GOT3 (cell line): ENCODE data around the gene ACOX1.
"Not testable (repeated sequence)": the region's sequence is repeated elsewhere in the genome, so short reads cannot be mapped to it uniquely, and the experiment has no call there.

Source experiments
- DNase-seq: peaks from one replicate; lab custom pipeline; 2025; ENCODE audit warnings: mixed read lengths; lab: John Stamatoyannopoulos, UW

Gene ACOX1

GRCh38 chr17:75981019-75981615 is 2.2 kb upstream of the ACOX1 start:
- no peak for DNase-seq

GRCh38 chr17:75980188-75981018 is 1.4 kb upstream of the ACOX1 start:
- DNase-seq, result no peak

- no peak for DNase-seq
These were observed 780 bp upstream of the ACOX1 start for GRCh38 chr17:75979705-75980187.

GRCh38 chr17:75976175-75976848 is 2.7 kb downstream of the ACOX1 start:
- DNase-seq, result no peak

- no peak for DNase-seq
These were observed 3.2 kb downstream of the ACOX1 start for GRCh38 chr17:75975757-75976174.

GRCh38 chr17:75975187-75975586 is 3.8 kb downstream of the ACOX1 start:
- DNase-seq, result not testable (repeated sequence)

- DNase-seq, result no peak
These were observed 8.3 kb downstream of the ACOX1 start for GRCh38 chr17:75970626-75971025.

- no peak for DNase-seq
These were observed 8.9 kb downstream of the ACOX1 start for GRCh38 chr17:75970011-75970523.

- DNase-seq, result not testable (repeated sequence)
These were observed 9.9 kb downstream of the ACOX1 start for GRCh38 chr17:75969044-75969443.

- no peak for DNase-seq
These were observed 13.5 kb downstream of the ACOX1 start for GRCh38 chr17:75965468-75965867.

- no peak for DNase-seq
These were observed 19.0 kb downstream of the ACOX1 start for GRCh38 chr17:75959839-75960511.

GRCh38 chr17:75959051-75959838 is 19.7 kb downstream of the ACOX1 start:
- no peak for DNase-seq

- DNase-seq, result no peak
These were observed 28.0 kb downstream of the ACOX1 start for GRCh38 chr17:75950855-75951554.

- DNase-seq, result no peak
These were observed 28.5 kb downstream of the ACOX1 start for GRCh38 chr17:75950421-75950820.

GRCh38 chr17:75945211-75945610 is 33.8 kb downstream of the ACOX1 start:
- no peak for DNase-seq

- DNase-seq, result no peak
These were observed 35.5 kb downstream of the ACOX1 start for GRCh38 chr17:75943491-75943890.

GRCh38 chr17:75942473-75942872 is 36.5 kb downstream of the ACOX1 start:
- DNase-seq, result no peak

- DNase-seq, result no peak
These were observed 37.5 kb downstream of the ACOX1 start for GRCh38 chr17:75941442-75941819.

- peak; percentile 94 for DNase-seq
These were observed 38.1 kb downstream of the ACOX1 start, which contains the start of gene FBF1 for GRCh38 chr17:75940727-75941441. Gene FBF1, minus strand, starts transcription at chr17:75941042. Its CDS starts 2,893 bp downstream, at chr17:75938149.

GRCh38 chr17:75937652-75938051 is 41.3 kb downstream of the ACOX1 start:
- no peak for DNase-seq
